Right atrium auricular region (tissue), 2 donors: ENCODE data around the gene PICK1. TPM values are rescaled to one million over a fixed set of nuclear protein-coding genes. Genes with fewer than 3 reads are reported as not detected.

Experiments used
- DNase-seq: peaks from one replicate; pipeline ENCODE4 v3.0.0-alpha.2; 2019; ENCODE audit warnings: low spot score
- H3K27ac ChIP-seq, 2 donors: fragments of 200-600 bp; sonication (generic); 1 replicate in 1 of 2; 2 replicates in 1 of 2; pipeline ENCODE4 v1.5.1; 2016 to 2019
- H3K27me3 ChIP-seq, 2 donors: fragments of 200-600 bp; sonication (generic); one replicate each; pipeline versions ENCODE4 v1.5.1 to v1.6.0; 2017 to 2019
- H3K36me3 ChIP-seq: fragments of 200-600 bp; sonication (generic); one replicate; pipeline ENCODE4 v1.5.1; 2016
- H3K4me1 ChIP-seq, 2 donors: fragments of 200-600 bp; sonication (generic); one replicate each; pipeline versions ENCODE4 v1.5.1 to v1.6.0; 2017 to 2019
- H3K4me3 ChIP-seq, 2 donors: fragments of 200-600 bp; sonication (generic); 1 replicate in 1 of 2; 2 replicates in 1 of 2; pipeline ENCODE4 v1.5.1; 2017 to 2019; ENCODE audit warnings: mild to moderate bottlenecking in 1 of 2, moderate library complexity in 1 of 2
- H3K9me3 ChIP-seq, 2 donors: fragments of 200-600 bp; sonication (generic); one replicate each; pipeline ENCODE4 v1.5.1; 2019
- CTCF ChIP-seq, 2 donors: fragments of 200-600 bp; sonication (generic); IDR thresholded peaks; one replicate each; pipeline ENCODE4 v1.5.1; 2019; ENCODE audit warnings: antibody characterized with exemption in 2 of 2
- total RNA-seq, 2 donors: library from RNA; depleted of rRNA; stranded (reverse); fragments of >200 nt; gene quantifications; one replicate each; pipeline ENCODE4 v1.1.0, GENCODE V29; 2016

PICK1 gene
- total RNA-seq, 2 donors from 2014 or later = 33.1 to 36.0 TPM

GRCh38 chr22:38098410-38099249, 41.4 kb downstream of the PICK1 start:
- H3K27me3 ChIP-seq = no peaks in the 10 kb centered on the region
- peaks cover 0 to 14% of the 10 kb centered on the region in 2 donors for H3K4me1 ChIP-seq
- no peak overlapping the region for H3K4me3 ChIP-seq
- no peaks in the 10 kb centered on the region for H3K36me3 ChIP-seq
- no peak for DNase-seq
- TF ChIP-seq CTCF (IDR thresholded peaks at IDR 0.05) = no peak
- no peaks in the 10 kb centered on the region for H3K9me3 ChIP-seq
- H3K27ac ChIP-seq = no peak overlapping the region

- Histone ChIP-seq H3K4me3 (no peak overlapping the region), H3K4me1 (peaks cover 0 to 10% of the 10 kb centered on the region in 2 donors), H3K27me3 (no peaks in the 10 kb centered on the region), H3K27ac (no peak overlapping the region), H3K36me3 (no peaks in the 10 kb centered on the region), H3K9me3 (no peaks in the 10 kb centered on the region)
- no peak for DNase-seq
- TF ChIP-seq CTCF (IDR thresholded peaks at IDR 0.05) = no peak
These were observed 46.4 kb downstream of the PICK1 start for GRCh38 chr22:38103641-38104040.

GRCh38 chr22:38104084-38104483, 46.9 kb downstream of the PICK1 start:
- Histone ChIP-seq H3K27ac (no peak overlapping the region), H3K27me3 (no peaks in the 10 kb centered on the region), H3K36me3 (no peaks in the 10 kb centered on the region), H3K4me1 (peaks cover 0 to 7% of the 10 kb centered on the region in 2 donors), H3K9me3 (no peaks in the 10 kb centered on the region), H3K4me3 (no peak overlapping the region)
- DNase-seq = no peak
- peak in 1 of 2 donors; percentile 37 for TF ChIP-seq CTCF (IDR thresholded peaks at IDR 0.05)

GRCh38 chr22:38106814-38107578, 49.8 kb downstream of the PICK1 start:
- Histone ChIP-seq H3K4me1 (peaks cover 0 to 7% of the 10 kb centered on the region in 2 donors), H3K27ac (no peak overlapping the region), H3K27me3 (no peaks in the 10 kb centered on the region), H3K4me3 (no peak overlapping the region), H3K9me3 (no peaks in the 10 kb centered on the region), H3K36me3 (no peaks in the 10 kb centered on the region)
- TF ChIP-seq CTCF (IDR thresholded peaks at IDR 0.05) = no peak
- no peak for DNase-seq

- Histone ChIP-seq H3K4me3 (no peak overlapping the region), H3K36me3 (no peaks in the 10 kb centered on the region), H3K27ac (no peak overlapping the region), H3K27me3 (no peaks in the 10 kb centered on the region), H3K9me3 (no peaks in the 10 kb centered on the region), H3K4me1 (peaks cover 0 to 7% of the 10 kb centered on the region in 2 donors)
- no peak for TF ChIP-seq CTCF (IDR thresholded peaks at IDR 0.05)
- no peak for DNase-seq
These were observed 50.7 kb downstream of the PICK1 start for GRCh38 chr22:38107692-38108515.
